ENCODE measurements around the gene DNER.
"Not testable (repeated sequence)": the region's sequence is repeated elsewhere in the genome, so short reads cannot be mapped to it uniquely, and the experiment has no call there.

DNER gene, protein sequence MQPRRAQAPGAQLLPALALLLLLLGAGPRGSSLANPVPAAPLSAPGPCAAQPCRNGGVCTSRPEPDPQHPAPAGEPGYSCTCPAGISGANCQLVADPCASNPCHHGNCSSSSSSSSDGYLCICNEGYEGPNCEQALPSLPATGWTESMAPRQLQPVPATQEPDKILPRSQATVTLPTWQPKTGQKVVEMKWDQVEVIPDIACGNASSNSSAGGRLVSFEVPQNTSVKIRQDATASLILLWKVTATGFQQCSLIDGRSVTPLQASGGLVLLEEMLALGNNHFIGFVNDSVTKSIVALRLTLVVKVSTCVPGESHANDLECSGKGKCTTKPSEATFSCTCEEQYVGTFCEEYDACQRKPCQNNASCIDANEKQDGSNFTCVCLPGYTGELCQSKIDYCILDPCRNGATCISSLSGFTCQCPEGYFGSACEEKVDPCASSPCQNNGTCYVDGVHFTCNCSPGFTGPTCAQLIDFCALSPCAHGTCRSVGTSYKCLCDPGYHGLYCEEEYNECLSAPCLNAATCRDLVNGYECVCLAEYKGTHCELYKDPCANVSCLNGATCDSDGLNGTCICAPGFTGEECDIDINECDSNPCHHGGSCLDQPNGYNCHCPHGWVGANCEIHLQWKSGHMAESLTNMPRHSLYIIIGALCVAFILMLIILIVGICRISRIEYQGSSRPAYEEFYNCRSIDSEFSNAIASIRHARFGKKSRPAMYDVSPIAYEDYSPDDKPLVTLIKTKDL

GRCh38 chr2:229714080-229714735 is at the start of gene DNER:
TSS of gene DNER (minus strand) at chr2:229714555. CDS start at chr2:229714423, 132 bp downstream.
- DNase-seq, result peak in 1 of 2 experiments; percentile 3

DNA sequence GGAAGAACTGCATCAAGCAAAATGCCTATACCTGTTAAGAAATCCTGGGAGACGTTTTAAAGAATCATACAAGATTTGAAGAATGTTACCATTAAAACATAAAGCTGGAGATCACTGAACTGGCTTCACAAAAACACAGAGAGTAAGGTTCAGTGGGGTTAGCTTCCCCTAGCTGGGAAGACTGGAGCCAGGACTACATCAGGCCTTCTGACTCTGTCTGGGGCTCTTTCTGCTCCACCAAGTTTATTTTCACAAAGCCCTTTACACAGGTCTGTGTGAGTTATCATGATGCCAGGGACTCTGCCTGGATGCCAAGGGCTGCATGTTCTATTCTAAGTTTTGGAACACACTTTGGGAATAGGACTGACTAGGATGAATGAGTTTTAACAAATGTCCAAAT is 47.3 kb upstream of the DNER start:
- DNase-seq, result no peak

- not testable (repeated sequence) for DNase-seq
Measured at GRCh38 chr2:229757462-229757861, 43.1 kb upstream of the DNER start.

GRCh38 chr2:229752970-229753729 is 38.8 kb upstream of the DNER start:
- no peak for DNase-seq

DNA sequence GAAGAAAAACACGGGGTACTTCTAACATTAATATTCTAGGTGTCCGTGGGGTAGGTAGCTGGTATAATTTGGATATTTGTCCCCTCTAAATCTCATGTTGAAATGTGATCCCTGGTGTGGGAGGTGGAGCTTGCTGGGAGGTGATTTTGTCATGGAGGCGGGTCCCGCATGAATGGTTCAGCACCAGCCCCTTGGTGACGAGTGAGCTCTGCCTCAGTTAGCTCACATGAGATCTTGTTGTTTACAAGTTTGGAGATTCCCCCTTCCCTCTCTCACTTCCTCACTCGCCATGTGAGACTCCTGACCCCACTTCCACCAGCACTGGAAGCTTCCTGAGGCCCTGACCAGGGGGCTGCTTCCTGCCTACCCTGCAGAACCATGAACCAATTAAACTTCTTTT is 35.4 kb upstream of the DNER start:
- no peak for DNase-seq

GRCh38 chr2:229748950-229749349 is 34.6 kb upstream of the DNER start:
- DNase-seq, result no peak

GRCh38 chr2:229742691-229743090 is 28.3 kb upstream of the DNER start:
- DNase-seq, result not testable (repeated sequence)

GRCh38 chr2:229740279-229740678 is 25.9 kb upstream of the DNER start:
- no peak for DNase-seq

- no peak for DNase-seq
Measured at GRCh38 chr2:229738024-229738625, 23.8 kb upstream of the DNER start.

DNA sequence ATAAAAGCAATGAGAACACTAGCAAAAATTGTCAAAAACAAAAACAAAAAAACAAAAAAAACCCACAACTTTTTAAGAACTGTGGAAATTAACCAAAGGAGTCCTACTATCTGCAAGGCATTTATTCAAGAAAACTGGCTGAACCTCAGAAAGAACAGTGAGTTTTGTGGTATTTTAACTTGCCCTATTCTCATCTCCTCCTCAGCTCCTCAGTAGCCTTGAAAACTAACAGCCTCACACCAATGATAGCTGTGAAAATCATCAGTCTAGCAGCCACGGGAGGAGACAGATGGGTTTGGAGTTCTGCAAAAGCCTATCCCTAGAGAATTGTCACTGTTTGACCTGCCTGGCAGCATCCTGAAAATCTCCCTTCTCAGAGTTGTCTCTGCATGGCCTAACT is 20.1 kb upstream of the DNER start:
- no peak for DNase-seq

DNA sequence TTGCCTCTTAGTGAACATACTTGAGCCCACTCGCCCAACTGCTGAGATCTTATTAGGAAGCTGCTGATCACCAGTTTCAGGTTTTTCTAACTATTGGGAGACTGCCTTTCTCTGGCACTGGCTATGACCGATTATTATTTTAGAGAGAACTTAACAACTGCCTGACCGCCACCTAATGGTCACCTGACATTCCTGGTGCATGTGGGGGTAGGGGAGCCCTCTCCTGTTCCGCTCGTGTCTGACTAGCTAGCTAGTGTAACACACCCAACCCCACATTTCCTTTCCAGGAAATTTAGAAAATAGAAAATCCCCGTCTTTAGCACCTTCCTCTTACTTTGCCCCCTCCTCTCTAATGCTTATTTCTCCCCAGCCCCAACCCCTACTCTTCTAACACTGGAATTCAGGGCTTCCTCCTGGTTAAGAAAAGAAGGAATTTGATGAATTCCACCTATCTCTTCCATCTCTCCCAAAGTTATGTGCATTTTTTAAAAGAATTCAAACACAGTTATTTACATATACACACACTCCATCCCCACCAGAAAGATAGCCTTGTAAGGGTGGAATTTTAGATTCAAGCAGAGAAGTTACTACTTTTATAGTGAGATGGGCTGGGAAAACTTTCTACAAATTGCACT is 19.4 kb upstream of the DNER start:
- DNase-seq, result no peak

GRCh38 chr2:229732897-229733296 is 18.5 kb upstream of the DNER start:
- DNase-seq, result no peak

DNA sequence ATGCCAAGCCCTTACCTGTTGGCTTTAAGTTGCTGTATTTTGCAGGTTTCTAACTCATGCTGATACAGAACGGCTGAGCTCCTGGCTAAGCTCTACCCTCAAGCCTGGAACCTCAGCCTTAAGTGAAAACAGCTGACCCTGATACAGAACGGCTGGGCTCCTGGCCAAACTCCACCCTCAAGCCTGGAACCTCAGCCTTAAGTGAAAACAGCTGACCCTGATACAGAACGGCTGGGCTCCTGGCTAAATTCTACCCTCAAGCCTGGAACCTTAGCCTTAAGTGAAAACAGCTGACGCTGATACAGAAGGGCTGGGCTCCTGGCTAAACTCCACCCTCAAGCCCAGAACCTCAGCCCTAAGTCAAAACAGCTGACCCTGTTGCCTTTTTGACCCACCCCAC is 17.6 kb upstream of the DNER start:
- DNase-seq, result no peak

DNA sequence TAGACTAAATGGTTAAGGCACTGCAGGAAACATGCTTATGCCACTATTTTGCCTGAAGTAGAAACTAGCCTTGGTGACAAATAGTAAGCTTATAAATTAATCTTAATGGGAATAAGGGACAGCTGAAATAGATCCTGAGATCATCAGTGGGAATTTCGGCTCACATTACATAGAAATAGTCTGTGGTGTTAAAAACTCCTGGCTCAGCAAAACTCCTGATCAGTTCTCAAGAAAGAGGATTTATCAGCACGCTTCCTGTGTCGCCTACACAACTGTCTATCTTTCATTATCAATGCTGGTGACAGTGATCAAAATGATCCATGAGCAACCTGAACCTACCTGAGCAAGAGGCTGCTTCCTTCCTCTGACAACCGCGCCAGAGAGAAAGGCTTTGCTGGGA is 17.0 kb upstream of the DNER start:
- no peak for DNase-seq

DNA sequence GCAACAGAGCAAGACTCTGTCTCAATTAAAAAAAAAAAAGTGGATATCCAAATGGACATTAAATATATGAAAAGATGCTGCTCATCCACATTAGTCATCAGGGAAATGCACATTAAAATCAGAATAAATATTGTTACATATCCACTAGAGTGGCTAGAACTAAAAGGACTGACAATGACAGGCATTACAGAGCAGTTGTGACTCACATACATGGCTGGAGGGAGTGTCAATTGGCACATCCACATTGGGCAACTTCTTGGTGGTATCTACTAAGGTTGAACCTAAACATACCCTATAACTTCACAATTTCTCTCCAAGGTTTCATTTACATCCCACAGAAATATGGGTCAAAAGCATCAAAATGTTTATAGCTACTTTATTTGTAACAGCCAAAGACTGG is 14.0 kb upstream of the DNER start:
- no peak for DNase-seq

- no peak for DNase-seq
Measured at GRCh38 chr2:229726643-229727042, 12.3 kb upstream of the DNER start.

- no peak for DNase-seq
Measured at GRCh38 chr2:229725716-229726574, 11.6 kb upstream of the DNER start.

DNA sequence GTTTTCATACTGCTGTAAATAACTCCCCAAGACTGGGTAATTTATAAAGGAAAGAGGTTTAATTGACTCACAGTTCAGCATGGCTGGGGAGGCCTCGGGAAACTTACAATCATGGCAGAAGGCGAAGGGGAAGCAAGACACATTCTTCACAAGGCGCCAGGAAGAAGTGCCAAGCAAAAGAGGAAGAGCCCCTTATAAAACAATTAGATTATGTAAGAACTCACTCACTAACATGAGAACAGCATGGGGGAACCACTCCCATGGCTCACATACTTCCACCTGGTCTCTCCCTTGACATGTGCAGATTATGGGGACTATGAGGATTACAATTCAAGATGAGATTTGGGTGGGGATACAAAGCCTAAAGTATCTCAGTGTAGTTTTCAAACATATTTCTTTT is 8.8 kb upstream of the DNER start:
- DNase-seq, result not testable (repeated sequence)

- DNase-seq, result no peak
Measured at GRCh38 chr2:229719926-229720647, 5.7 kb upstream of the DNER start.

DNA sequence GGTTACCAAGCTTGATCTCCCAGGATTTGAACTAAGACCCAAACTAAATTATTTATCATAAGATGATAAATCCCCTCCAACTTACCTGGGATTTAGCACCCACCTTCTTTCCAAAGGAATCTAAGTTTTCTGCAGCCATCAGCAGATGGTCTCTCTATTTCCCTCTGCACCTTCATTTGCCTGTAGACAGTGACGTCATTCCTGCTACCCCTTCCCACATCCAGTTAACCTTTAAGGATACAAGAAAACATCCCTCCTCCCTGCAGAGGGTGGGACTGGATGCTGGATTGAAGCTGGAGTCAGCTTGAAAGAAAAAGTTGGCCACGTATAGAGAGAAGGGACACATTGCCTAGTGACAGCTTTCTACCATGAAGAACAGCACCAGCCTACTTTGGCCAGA is 3.7 kb upstream of the DNER start:
- no peak for DNase-seq
